ENCODE results near the gene ARHGEF4.

ARHGEF4 gene

GRCh38 chr2:131037398-131038257 lies 200.9 kb downstream of the ARHGEF4 start:
- no peak for DNase-seq (ENCODE audit: low read depth)

GRCh38 chr2:131038258-131039100 lies 201.8 kb downstream of the ARHGEF4 start:
- no peak for DNase-seq (ENCODE audit: low read depth)

- DNase-seq (ENCODE audit: low read depth) = no peak
Observed at GRCh38 chr2:131039101-131039440, 202.4 kb downstream of the ARHGEF4 start.

- DNase-seq (ENCODE audit: low read depth) = no peak
Observed at GRCh38 chr2:131039535-131039907, 202.8 kb downstream of the ARHGEF4 start.

GRCh38 chr2:131039908-131040660 lies 203.4 kb downstream of the ARHGEF4 start:
- DNase-seq (ENCODE audit: low read depth) = no peak

- DNase-seq (ENCODE audit: low read depth) = peak; percentile 70
Observed at GRCh38 chr2:131040661-131041401, 204.1 kb downstream of the ARHGEF4 start.

- no peak for DNase-seq (ENCODE audit: low read depth)
Observed at GRCh38 chr2:131041402-131042147, 204.9 kb downstream of the ARHGEF4 start.

GRCh38 chr2:131042148-131042775 lies 205.5 kb downstream of the ARHGEF4 start:
- DNase-seq (ENCODE audit: low read depth) = no peak

- DNase-seq (ENCODE audit: low read depth) = no peak
Observed at GRCh38 chr2:131043199-131044074, 206.7 kb downstream of the ARHGEF4 start.

GRCh38 chr2:131044075-131044756 lies 207.5 kb downstream of the ARHGEF4 start:
- DNase-seq (ENCODE audit: low read depth) = no peak

GRCh38 chr2:131044757-131045150 lies 208.0 kb downstream of the ARHGEF4 start:
- no peak for DNase-seq (ENCODE audit: low read depth)

GRCh38 chr2:131045286-131046027 lies 208.7 kb downstream of the ARHGEF4 start:
- DNase-seq (ENCODE audit: low read depth) = no peak

- no peak for DNase-seq (ENCODE audit: low read depth)
Observed at GRCh38 chr2:131046028-131046917, 209.6 kb downstream of the ARHGEF4 start.

GRCh38 chr2:131046918-131047652 lies 210.4 kb downstream of the ARHGEF4 start:
- DNase-seq (ENCODE audit: low read depth) = no peak

GRCh38 chr2:131047920-131048560 lies 211.3 kb downstream of the ARHGEF4 start:
- DNase-seq (ENCODE audit: low read depth) = no peak

- no peak for DNase-seq (ENCODE audit: low read depth)
Observed at GRCh38 chr2:131048641-131049040, 211.9 kb downstream of the ARHGEF4 start.

Data from amniotic epithelial cell (primary cell).